ENCODE data around the gene AP1G1.
"Not testable (repeated sequence)": the region's sequence is repeated elsewhere in the genome, so short reads cannot be mapped to it uniquely, and the experiment has no call there.

Gene AP1G1

GRCh38 chr16:71794943-71795342 lies 13.7 kb downstream of the AP1G1 start:
- H3K4me2 ChIP-seq (ENCODE audit: low read length) = no peak overlapping the region
- H3K27ac ChIP-seq (ENCODE audit: low read depth, low read length) = no peak overlapping the region

GRCh38 chr16:71794018-71794417 lies 14.6 kb downstream of the AP1G1 start:
- Histone ChIP-seq H3K4me2 (ENCODE audit: low read length) (no peak overlapping the region), H3K4me1 (ENCODE audit: control insufficient read depth, low read length) (no peaks in the 10 kb centered on the region), H4K20me1 (ENCODE audit: control insufficient read depth, insufficient read depth, low read depth, low read length) (peaks cover 16% of the 10 kb centered on the region), H3K79me2 (ENCODE audit: control insufficient read depth, low read length) (peaks cover 99% of the 10 kb centered on the region), H3K9me3 (ENCODE audit: control insufficient read depth, insufficient read depth, low read length) (no peaks in the 10 kb centered on the region), H3K9me2 (replicated peaks; ENCODE audit: control insufficient read depth, low read length) (no peaks in the 10 kb centered on the region), H3F3A (ENCODE audit: control insufficient read depth, insufficient read depth) (no peaks in the 10 kb centered on the region), H3K27me3 (ENCODE audit: control insufficient read depth, low read length) (no peaks in the 10 kb centered on the region), H3K27ac (ENCODE audit: low read depth, low read length) (no peak overlapping the region), H3K36me3 (ENCODE audit: control insufficient read depth, low read length) (peaks cover 21% of the 10 kb centered on the region), H3K4me3 (ENCODE audit: low read length) (no peak overlapping the region)
- TF ChIP-seq CTCF (IDR thresholded peaks at IDR 0.05; ENCODE audit: low read depth, low read length, poor library complexity, severe bottlenecking) (no peak), EZH2phosphoT487 (IDR thresholded peaks at IDR 0.05; ENCODE audit: borderline replicate concordance, low read length) (no peak)

More at GRCh38 chr16:71794943-71795342, 13.7 kb downstream of the AP1G1 start:
- TF ChIP-seq CTCF (IDR thresholded peaks at IDR 0.05; ENCODE audit: low read depth, low read length, poor library complexity, severe bottlenecking) (no peak), EZH2phosphoT487 (IDR thresholded peaks at IDR 0.05; ENCODE audit: borderline replicate concordance, low read length) (no peak)
- Histone ChIP-seq H3K27me3 (ENCODE audit: control insufficient read depth, low read length) (no peaks in the 10 kb centered on the region), H3K79me2 (ENCODE audit: control insufficient read depth, low read length) (peaks cover 96% of the 10 kb centered on the region), H3K9me3 (ENCODE audit: control insufficient read depth, insufficient read depth, low read length) (no peaks in the 10 kb centered on the region), H3K4me1 (ENCODE audit: control insufficient read depth, low read length) (no peaks in the 10 kb centered on the region), H3K9me2 (replicated peaks; ENCODE audit: control insufficient read depth, low read length) (no peaks in the 10 kb centered on the region), H3F3A (ENCODE audit: control insufficient read depth, insufficient read depth) (no peaks in the 10 kb centered on the region), H3K4me3 (ENCODE audit: low read length) (no peak overlapping the region), H4K20me1 (ENCODE audit: control insufficient read depth, insufficient read depth, low read depth, low read length) (peaks cover 14% of the 10 kb centered on the region), H3K36me3 (ENCODE audit: control insufficient read depth, low read length) (peaks cover 16% of the 10 kb centered on the region)

- Histone ChIP-seq H3K4me3 (ENCODE audit: low read length) (no peak overlapping the region), H4K20me1 (ENCODE audit: control insufficient read depth, insufficient read depth, low read depth, low read length) (peaks cover 16% of the 10 kb centered on the region), H3K27me3 (ENCODE audit: control insufficient read depth, low read length) (no peaks in the 10 kb centered on the region), H3K27ac (ENCODE audit: low read depth, low read length) (no peak overlapping the region), H3K9me3 (ENCODE audit: control insufficient read depth, insufficient read depth, low read length) (no peaks in the 10 kb centered on the region), H3K4me2 (ENCODE audit: low read length) (no peak overlapping the region), H3F3A (ENCODE audit: control insufficient read depth, insufficient read depth) (no peaks in the 10 kb centered on the region), H3K36me3 (ENCODE audit: control insufficient read depth, low read length) (peaks cover 33% of the 10 kb centered on the region), H3K79me2 (ENCODE audit: control insufficient read depth, low read length) (peaks cover 97% of the 10 kb centered on the region), H3K4me1 (ENCODE audit: control insufficient read depth, low read length) (no peaks in the 10 kb centered on the region), H3K9me2 (replicated peaks; ENCODE audit: control insufficient read depth, low read length) (no peaks in the 10 kb centered on the region)
- no peak for TF ChIP-seq CTCF (IDR thresholded peaks at IDR 0.05; ENCODE audit: low read depth, low read length, poor library complexity, severe bottlenecking)
- TF ChIP-seq EZH2phosphoT487 (IDR thresholded peaks at IDR 0.05; ENCODE audit: borderline replicate concordance, low read length) = no peak
Observed at GRCh38 chr16:71792176-71792575, 16.5 kb downstream of the AP1G1 start.

DNA sequence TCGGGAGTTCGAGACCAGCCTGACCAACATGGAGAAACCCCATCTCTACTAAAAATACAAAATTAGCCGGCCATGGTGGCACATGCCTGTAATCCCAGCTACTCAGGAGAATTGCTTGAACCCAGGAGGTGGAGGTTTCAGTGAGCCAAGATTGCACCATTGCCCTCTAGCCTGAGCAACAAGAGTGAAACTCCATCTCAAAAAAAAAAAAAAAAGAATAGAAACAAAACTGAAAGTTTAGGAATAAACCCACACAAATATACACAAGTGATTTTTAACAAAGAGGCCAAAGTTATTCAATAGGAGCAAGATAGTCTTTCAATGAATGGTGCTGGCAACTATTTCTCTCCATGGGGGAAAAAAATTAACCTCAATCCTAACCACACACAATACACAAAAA lies 18.3 kb downstream of the AP1G1 start:
- Histone ChIP-seq H3K36me3 (ENCODE audit: control insufficient read depth, low read length) (peaks cover 31% of the 10 kb centered on the region), H4K20me1 (ENCODE audit: control insufficient read depth, insufficient read depth, low read depth, low read length) (peaks cover 11% of the 10 kb centered on the region), H3K79me2 (ENCODE audit: control insufficient read depth, low read length) (peaks cover 92% of the 10 kb centered on the region)
- H3K4me1 ChIP-seq (ENCODE audit: control insufficient read depth, low read length); H3K27ac ChIP-seq (ENCODE audit: low read depth, low read length); H3F3A ChIP-seq (ENCODE audit: control insufficient read depth, insufficient read depth); H3K4me2 ChIP-seq (ENCODE audit: low read length); H3K9me3 ChIP-seq (ENCODE audit: control insufficient read depth, insufficient read depth, low read length); H3K27me3 ChIP-seq (ENCODE audit: control insufficient read depth, low read length); H3K9me2 ChIP-seq (replicated peaks; ENCODE audit: control insufficient read depth, low read length); H3K4me3 ChIP-seq (ENCODE audit: low read length): not testable (repeated sequence)
